Common myeloid progenitor, CD34-positive (primary cell): ENCODE measurements around the gene STPG3.

ENCODE experiments used
- CTCF ChIA-PET: fragments of 350-600 bp; sonication (Branson Sonifier 250); formaldehyde crosslinking; loops from one replicate; lab custom pipeline; 2021; ENCODE audit warnings: antibody characterized with exemption; lab: Charles Lee
- POLR2A ChIA-PET: fragments of 350-600 bp; sonication (Branson Sonifier 250); formaldehyde crosslinking; loops from one replicate; lab custom pipeline; 2021; ENCODE audit warnings: antibody characterized with exemption; lab: Charles Lee
- DNase-seq, 3 donors: peaks; one replicate each; pipeline versions ENCODE4 v3.0.0 to v3.0.0-alpha.2; 2013
- H3K27ac ChIP-seq, 2 experiments: 1 replicate in 1 of 2; 2 replicates in 1 of 2; pipeline ENCODE4 v1.7.0; 2013; ENCODE audit warnings: inconsistent platforms in 2 of 2, low read length in 2 of 2, mild to moderate bottlenecking in 2 of 2, low read depth in 1 of 2, moderate library complexity in 1 of 2; ENCODE audit not compliant: severe bottlenecking in 2 of 2, insufficient read depth in 1 of 2, poor library complexity in 1 of 2
- H3K27me3 ChIP-seq, 5 experiments: replicated peaks in 2 of 5; 1 replicate in 3 of 5; 2 replicates in 2 of 5; pipeline versions ENCODE4 v1.6.1 to v1.7.0; 2013; ENCODE audit warnings: low read length in 4 of 5, mild to moderate bottlenecking in 2 of 5, moderate library complexity in 2 of 5, inconsistent platforms in 1 of 5; ENCODE audit not compliant: insufficient read depth in 5 of 5, control insufficient read depth in 4 of 5
- H3K36me3 ChIP-seq, 4 experiments: 1 replicate in 2 of 4; 2 replicates in 2 of 4; pipeline versions ENCODE4 v1.6.1 to v1.7.0; 2013; ENCODE audit warnings: low read length in 3 of 4, control low read depth in 1 of 4, mild to moderate bottlenecking in 1 of 4; ENCODE audit not compliant: control insufficient read depth in 4 of 4, insufficient read depth in 4 of 4
- H3K4me1 ChIP-seq, 4 experiments: 1 replicate in 3 of 4; 2 replicates in 1 of 4; pipeline versions ENCODE4 v1.6.1 to v1.7.1; 2013; ENCODE audit warnings: low read length in 3 of 4, mild to moderate bottlenecking in 3 of 4, control low read depth in 1 of 4, inconsistent platforms in 1 of 4, moderate library complexity in 1 of 4; ENCODE audit not compliant: control insufficient read depth in 4 of 4, insufficient read depth in 4 of 4; ENCODE audit errors: control extremely low read depth in 1 of 4
- H3K4me3 ChIP-seq, 7 experiments: 1 replicate in 4 of 7; 2 replicates in 3 of 7; pipeline versions ENCODE4 v1.5.1 to v1.7.0; 2013; ENCODE audit warnings: mild to moderate bottlenecking in 7 of 7, low read length in 6 of 7, moderate library complexity in 6 of 7, inconsistent platforms in 2 of 7, low read depth in 2 of 7, control low read depth in 1 of 7; ENCODE audit not compliant: insufficient read depth in 4 of 7, control insufficient read depth in 1 of 7; ENCODE audit errors: extremely low read depth in 1 of 7
- H3K9me3 ChIP-seq, 5 experiments: 1 replicate in 4 of 5; 2 replicates in 1 of 5; pipeline versions ENCODE4 v1.6.1 to v1.7.1; 2013; ENCODE audit warnings: low read length in 4 of 5, mild to moderate bottlenecking in 2 of 5, inconsistent platforms in 1 of 5, low read depth in 1 of 5, moderate library complexity in 1 of 5; ENCODE audit not compliant: control insufficient read depth in 4 of 5, insufficient read depth in 2 of 5; ENCODE audit errors: control extremely low read depth in 1 of 5
- WGBS: methylation state at CpG from one replicate; pipeline ENCODE4 v1.1.5; 2013; ENCODE audit not compliant: insufficient coverage; 5-methylcytosine and 5-hydroxymethylcytosine counted together

The STPG3 gene

GRCh38 chr9:137247135-137247915, 3.8 kb upstream of the STPG3 start:
- no peaks in the 10 kb centered on the region for H3K9me3 ChIP-seq
- DNase-seq: no peak
- no peaks in the 10 kb centered on the region for H3K27me3 ChIP-seq
- peaks cover under 1 to 22% (median 12%) of the 10 kb centered on the region in 4 experiments for H3K4me1 ChIP-seq
- POLR2A ChIA-PET: interaction anchor here (0.6 kb wide), 1 partner anchor 14 kb away, joined by 4 read pairs; no protein-coding TSS in a partner anchor
- CTCF ChIA-PET: interaction anchor here (0.5 to 1.3 kb wide), 3 partner anchors 10 to 58 kb away, joined by 3 to 5 read pairs (median 3); no protein-coding TSS in a partner anchor
- H3K27ac ChIP-seq: no peak overlapping the region
- H3K36me3 ChIP-seq: peaks cover 0 to 18% (median 12%) of the 10 kb centered on the region in 4 experiments
- WGBS: 95% methylated on average over 18 of the region's 20 CpGs
- no peak overlapping the region for H3K4me3 ChIP-seq

GRCh38 chr9:137247916-137248175, 3.2 kb upstream of the STPG3 start:
- Histone ChIP-seq H3K27me3 (no peaks in the 10 kb centered on the region), H3K27ac (no peak overlapping the region), H3K36me3 (peaks cover 0 to 13% (median 6%) of the 10 kb centered on the region in 4 experiments), H3K9me3 (no peaks in the 10 kb centered on the region), H3K4me3 (no peak overlapping the region), H3K4me1 (peaks cover 0 to 17% (median 8%) of the 10 kb centered on the region in 4 experiments)
- no CpG with 5 or more reads among the region's 6 CpGs for WGBS
- POLR2A ChIA-PET: interaction anchor here (0.7 kb wide), 1 partner anchor 25 kb away, joined by 3 read pairs; no protein-coding TSS in a partner anchor
- CTCF ChIA-PET: interaction anchor here (0.8 to 1.3 kb wide), 2 partner anchors 11 to 59 kb away, joined by 3 to 5 read pairs; no protein-coding TSS in a partner anchor
- no peak for DNase-seq

GRCh38 chr9:137250329-137251193, 525 bp upstream of the STPG3 start:
- H3K4me3 ChIP-seq: no peak overlapping the region
- 94% methylated on average over 17 of the region's 18 CpGs for WGBS
- H3K27ac ChIP-seq: no peak overlapping the region
- POLR2A ChIA-PET: no interaction called here
- H3K27me3 ChIP-seq: no peaks in the 10 kb centered on the region
- no peaks in the 10 kb centered on the region for H3K36me3 ChIP-seq
- DNase-seq: no peak
- H3K9me3 ChIP-seq: no peaks in the 10 kb centered on the region
- CTCF ChIA-PET: interaction anchor here (0.7 to 0.9 kb wide), 2 partner anchors 10 to 14 kb away, joined by 3 to 5 read pairs; partner anchors contain the start of gene TUBB4B
- H3K4me1 ChIP-seq: peaks cover 0 to 12% (median 11%) of the 10 kb centered on the region in 4 experiments

GRCh38 chr9:137251490-137252268, 593 bp downstream of the STPG3 start:
- peaks cover 0 to 22% (median 22%) of the 10 kb centered on the region in 4 experiments for H3K4me1 ChIP-seq
- H3K27ac ChIP-seq: no peak overlapping the region
- WGBS: 97% methylated on average over 18 of the region's 22 CpGs
- no peak for DNase-seq
- peaks cover 0 to 6% (median 1%) of the 10 kb centered on the region in 4 experiments for H3K36me3 ChIP-seq
- H3K9me3 ChIP-seq: no peaks in the 10 kb centered on the region
- ChIA-PET CTCF (no interaction called here), POLR2A (interaction anchor here (0.8 to 1.7 kb wide), 2 partner anchors 11 to 77 kb away, joined by 3 to 4 read pairs; partner anchors contain the start of gene TUBB4B)
- no peak overlapping the region for H3K4me3 ChIP-seq
- H3K27me3 ChIP-seq: no peaks in the 10 kb centered on the region

- Histone ChIP-seq H3K36me3 (peaks cover 0 to 10% (median 4%) of the 10 kb centered on the region in 4 experiments), H3K4me3 (no peak overlapping the region), H3K9me3 (no peaks in the 10 kb centered on the region), H3K27me3 (no peaks in the 10 kb centered on the region), H3K4me1 (peaks cover 0 to 27% (median 25%) of the 10 kb centered on the region in 4 experiments), H3K27ac (no peak overlapping the region)
- WGBS: 91% methylated on average over 27 of the region's 35 CpGs
- no peak for DNase-seq
- POLR2A ChIA-PET: interaction anchor here (0.8 to 2.5 kb wide), 3 partner anchors 8 to 79 kb away, joined by 3 to 8 read pairs (median 4); partner anchors contain the start of gene TUBB4B
- CTCF ChIA-PET: interaction anchor here (1.0 to 2.5 kb wide), 3 partner anchors 8 to 10 kb away, joined by 3 to 10 read pairs (median 8); no protein-coding TSS in a partner anchor
Observed at GRCh38 chr9:137252555-137253506, 1.7 kb downstream of the STPG3 start.
